Neural cell (in vitro differentiated cells): ENCODE measurements around the gene AMBP.

Experiments used
- POLR2AphosphoS5 ChIP-seq: IDR thresholded peaks from 2 replicates; pipeline ENCODE4 v1.6.1; 2012
- RAD21 ChIP-seq: fragments of 450-650 bp; conservative IDR thresholded peaks from 2 replicates; pipeline ENCODE4 v1.6.1; 2014; ENCODE audit warnings: antibody characterized with exemption, mild to moderate bottlenecking, moderate library complexity
- TF ChIP-seq, protein P1 (sequence below): fragments of 450-650 bp; IDR thresholded peaks from 2 replicates; pipeline ENCODE4 v1.5.1; 2014; ENCODE audit warnings: antibody characterized with exemption, mild to moderate bottlenecking, moderate library complexity; ENCODE audit not compliant: poor library complexity, severe bottlenecking

GRCh38 chr9:114078781-114079156 is 669 bp upstream of the AMBP start:
- no peak for TF ChIP-seq RAD21
- TF ChIP-seq, protein P1, sequence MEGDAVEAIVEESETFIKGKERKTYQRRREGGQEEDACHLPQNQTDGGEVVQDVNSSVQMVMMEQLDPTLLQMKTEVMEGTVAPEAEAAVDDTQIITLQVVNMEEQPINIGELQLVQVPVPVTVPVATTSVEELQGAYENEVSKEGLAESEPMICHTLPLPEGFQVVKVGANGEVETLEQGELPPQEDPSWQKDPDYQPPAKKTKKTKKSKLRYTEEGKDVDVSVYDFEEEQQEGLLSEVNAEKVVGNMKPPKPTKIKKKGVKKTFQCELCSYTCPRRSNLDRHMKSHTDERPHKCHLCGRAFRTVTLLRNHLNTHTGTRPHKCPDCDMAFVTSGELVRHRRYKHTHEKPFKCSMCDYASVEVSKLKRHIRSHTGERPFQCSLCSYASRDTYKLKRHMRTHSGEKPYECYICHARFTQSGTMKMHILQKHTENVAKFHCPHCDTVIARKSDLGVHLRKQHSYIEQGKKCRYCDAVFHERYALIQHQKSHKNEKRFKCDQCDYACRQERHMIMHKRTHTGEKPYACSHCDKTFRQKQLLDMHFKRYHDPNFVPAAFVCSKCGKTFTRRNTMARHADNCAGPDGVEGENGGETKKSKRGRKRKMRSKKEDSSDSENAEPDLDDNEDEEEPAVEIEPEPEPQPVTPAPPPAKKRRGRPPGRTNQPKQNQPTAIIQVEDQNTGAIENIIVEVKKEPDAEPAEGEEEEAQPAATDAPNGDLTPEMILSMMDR, result no peak
- no peak for TF ChIP-seq POLR2AphosphoS5
